Keratinocyte (primary cell): ENCODE data around the gene ZNF831. TPM values are rescaled to one million over a fixed set of nuclear protein-coding genes. Genes with fewer than 3 reads are reported as not detected.

Experiments
- DNase-seq: peaks from one replicate; pipeline ENCODE4 v3.0.0-alpha.2; 2011; ENCODE audit warnings: low read depth, missing footprints, low spot score
- FAIRE-seq: peaks from 2 replicates; lab custom pipeline; 2011; peaks lifted over from hg19 to GRCh38; lab: Jason Lieb, UNC
- H2AFZ ChIP-seq: 2 replicates; pipeline ENCODE4 v1.6.0; 2012; ENCODE audit warnings: low read length, control low read depth, inconsistent platforms; ENCODE audit not compliant: control insufficient read depth
- H3K27ac ChIP-seq: 2 replicates; pipeline ENCODE4 v1.5.1; 2011; ENCODE audit warnings: low read length; ENCODE audit not compliant: control insufficient read depth, insufficient read depth
- H3K27me3 ChIP-seq: 3 replicates; pipeline ENCODE4 v1.6.0; 2011; ENCODE audit warnings: low read length; ENCODE audit not compliant: control insufficient read depth, insufficient read depth; ENCODE audit errors: extremely low read depth
- H3K36me3 ChIP-seq, 2 experiments: 2 replicates in 1 of 2; 3 replicates in 1 of 2; pipeline ENCODE4 v1.5.1; 2011; ENCODE audit warnings: low read length in 2 of 2, mild to moderate bottlenecking in 1 of 2; ENCODE audit not compliant: control insufficient read depth in 2 of 2, insufficient read depth in 2 of 2; ENCODE audit errors: extremely low read depth in 1 of 2
- H3K4me1 ChIP-seq: 3 replicates; pipeline ENCODE4 v1.5.1; 2011; ENCODE audit warnings: low read length; ENCODE audit not compliant: control insufficient read depth, insufficient read depth; ENCODE audit errors: extremely low read depth
- H3K4me2 ChIP-seq: 3 replicates; pipeline ENCODE4 v1.6.0; 2011; ENCODE audit warnings: low read depth, low read length; ENCODE audit not compliant: control insufficient read depth, insufficient read depth; ENCODE audit errors: extremely low read depth
- H3K4me3 ChIP-seq, 3 experiments: fragments of 200-600 bp in 1 of 3; sonication (generic) in 1 of 3; 2 replicates in 2 of 3; 3 replicates in 1 of 3; pipeline ENCODE4 v1.5.1; 2011 to 2016; ENCODE audit warnings: low read length in 3 of 3, mild to moderate bottlenecking in 3 of 3, control low read depth in 2 of 3, inconsistent platforms in 1 of 3, low read depth in 1 of 3, mixed read lengths in 1 of 3, mixed run types in 1 of 3, moderate library complexity in 1 of 3; ENCODE audit not compliant: control insufficient read depth in 2 of 3, insufficient read depth in 2 of 3; ENCODE audit errors: extremely low read depth in 1 of 3
- H3K79me2 ChIP-seq: 2 replicates; pipeline ENCODE4 v1.6.0; 2012; ENCODE audit warnings: low read length; ENCODE audit not compliant: control insufficient read depth, insufficient read depth
- H3K9ac ChIP-seq: 3 replicates; pipeline ENCODE4 v1.6.0; 2011; ENCODE audit warnings: low read length; ENCODE audit not compliant: control insufficient read depth, insufficient read depth; ENCODE audit errors: extremely low read depth
- H3K9me1 ChIP-seq: 3 replicates; pipeline ENCODE4 v1.6.0; 2011; ENCODE audit warnings: low read length; ENCODE audit not compliant: control insufficient read depth, insufficient read depth; ENCODE audit errors: extremely low read depth
- H3K9me3 ChIP-seq: 2 replicates; pipeline ENCODE4 v1.5.1; 2012; ENCODE audit warnings: low read depth, low read length; ENCODE audit not compliant: control insufficient read depth
- H4K20me1 ChIP-seq: 3 replicates; pipeline ENCODE4 v1.6.0; 2011; ENCODE audit warnings: low read length; ENCODE audit not compliant: control insufficient read depth, insufficient read depth; ENCODE audit errors: extremely low read depth
- EZH2 ChIP-seq: IDR thresholded peaks from one replicate; pipeline ENCODE4 v1.6.1; 2012; ENCODE audit warnings: inconsistent platforms, mild to moderate bottlenecking, low read length, moderate library complexity
- dilution Hi-C: fragments of 300-500 bp; cut with MboI; formaldehyde crosslinking; loops from one replicate; pipeline ENCODE4 v1.7.0; 2020; ENCODE audit warnings: low sequenced_read_pairs; ENCODE audit not compliant: extremely low pct_ligation_motif_present
- polyA plus RNA-seq, 5 experiments: library from polyadenylated mRNA; depleted of rRNA in 3 of 5; stranded (reverse) in 3 of 5; stranded (forward) in 1 of 5; unstranded in 1 of 5; fragments of >200 nt; gene quantifications; 1 replicate in 1 of 5; 2 replicates in 3 of 5; 3 replicates in 1 of 5; pipeline versions ENCODE4 v1.2.1 to v1.2.3, GENCODE V29; 2011 to 2012; ENCODE audit warnings: missing spikeins in 2 of 5, low read depth in 1 of 5, low replicate concordance in 1 of 5
- TF ChIP-seq, protein P1 (sequence below), 3 experiments: IDR thresholded peaks in 1 of 3; conservative IDR thresholded peaks in 1 of 3; optimal IDR thresholded peaks in 1 of 3; 2 replicates in 2 of 3; 3 replicates in 1 of 3; pipeline versions ENCODE3 to v1.5.1; 2011; ENCODE audit warnings: low read length in 3 of 3, mild to moderate bottlenecking in 3 of 3, moderate library complexity in 2 of 3, control low read depth in 1 of 3, inconsistent platforms in 1 of 3; ENCODE audit not compliant: insufficient read depth in 2 of 3; ENCODE audit errors: extremely low read depth in 1 of 3

Gene ZNF831
- polyA plus RNA-seq, 1 donor (not counting 4 experiments of a cell fraction or from before 2014, with no cell fraction given) = not detected

DNA sequence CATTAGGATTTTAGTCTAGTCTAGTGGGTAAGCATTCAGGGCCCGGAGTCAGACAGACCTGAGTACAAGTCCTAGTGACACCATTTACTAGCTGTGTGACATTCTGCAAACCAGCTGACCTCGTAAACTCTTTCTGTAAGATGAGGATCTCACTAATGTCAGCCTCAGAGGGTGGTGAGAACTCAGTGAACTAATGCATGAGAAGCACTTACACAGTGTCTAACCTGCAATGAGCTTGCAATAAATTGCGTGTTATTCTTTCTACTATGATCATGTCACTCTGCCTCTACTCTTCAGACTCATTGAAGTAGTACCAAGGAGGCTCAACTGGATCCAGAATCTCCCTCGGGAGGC is 41.1 kb upstream of the ZNF831 start:
- Histone ChIP-seq H3K9me3 (no peaks in the 10 kb centered on the region), H3K9ac (no peak overlapping the region), H4K20me1 (no peaks in the 10 kb centered on the region), H3K9me1 (no peaks in the 10 kb centered on the region), H3K4me3 (no peak overlapping the region), H2AFZ (no peak overlapping the region), H3K27ac (no peak overlapping the region), H3K27me3 (no peaks in the 10 kb centered on the region), H3K4me2 (no peak overlapping the region), H3K4me1 (no peaks in the 10 kb centered on the region), H3K79me2 (no peaks in the 10 kb centered on the region), H3K36me3 (no peaks in the 10 kb centered on the region)
- DNase-seq (no peak), FAIRE-seq (no peak)
- TF ChIP-seq EZH2 = no peak
- TF ChIP-seq, protein P1, sequence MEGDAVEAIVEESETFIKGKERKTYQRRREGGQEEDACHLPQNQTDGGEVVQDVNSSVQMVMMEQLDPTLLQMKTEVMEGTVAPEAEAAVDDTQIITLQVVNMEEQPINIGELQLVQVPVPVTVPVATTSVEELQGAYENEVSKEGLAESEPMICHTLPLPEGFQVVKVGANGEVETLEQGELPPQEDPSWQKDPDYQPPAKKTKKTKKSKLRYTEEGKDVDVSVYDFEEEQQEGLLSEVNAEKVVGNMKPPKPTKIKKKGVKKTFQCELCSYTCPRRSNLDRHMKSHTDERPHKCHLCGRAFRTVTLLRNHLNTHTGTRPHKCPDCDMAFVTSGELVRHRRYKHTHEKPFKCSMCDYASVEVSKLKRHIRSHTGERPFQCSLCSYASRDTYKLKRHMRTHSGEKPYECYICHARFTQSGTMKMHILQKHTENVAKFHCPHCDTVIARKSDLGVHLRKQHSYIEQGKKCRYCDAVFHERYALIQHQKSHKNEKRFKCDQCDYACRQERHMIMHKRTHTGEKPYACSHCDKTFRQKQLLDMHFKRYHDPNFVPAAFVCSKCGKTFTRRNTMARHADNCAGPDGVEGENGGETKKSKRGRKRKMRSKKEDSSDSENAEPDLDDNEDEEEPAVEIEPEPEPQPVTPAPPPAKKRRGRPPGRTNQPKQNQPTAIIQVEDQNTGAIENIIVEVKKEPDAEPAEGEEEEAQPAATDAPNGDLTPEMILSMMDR (optimal IDR thresholded peaks at IDR 0.05 in 1 of 3, IDR thresholded peaks at IDR 0.05 in 1 of 3, conservative IDR thresholded peaks at IDR 0.05 in 1 of 3; ENCODE audit: extremely low read depth in 1 of 3, insufficient read depth in 2 of 3, low read length in 3 of 3) = no peak
- dilution Hi-C loops = no loop called here

DNA sequence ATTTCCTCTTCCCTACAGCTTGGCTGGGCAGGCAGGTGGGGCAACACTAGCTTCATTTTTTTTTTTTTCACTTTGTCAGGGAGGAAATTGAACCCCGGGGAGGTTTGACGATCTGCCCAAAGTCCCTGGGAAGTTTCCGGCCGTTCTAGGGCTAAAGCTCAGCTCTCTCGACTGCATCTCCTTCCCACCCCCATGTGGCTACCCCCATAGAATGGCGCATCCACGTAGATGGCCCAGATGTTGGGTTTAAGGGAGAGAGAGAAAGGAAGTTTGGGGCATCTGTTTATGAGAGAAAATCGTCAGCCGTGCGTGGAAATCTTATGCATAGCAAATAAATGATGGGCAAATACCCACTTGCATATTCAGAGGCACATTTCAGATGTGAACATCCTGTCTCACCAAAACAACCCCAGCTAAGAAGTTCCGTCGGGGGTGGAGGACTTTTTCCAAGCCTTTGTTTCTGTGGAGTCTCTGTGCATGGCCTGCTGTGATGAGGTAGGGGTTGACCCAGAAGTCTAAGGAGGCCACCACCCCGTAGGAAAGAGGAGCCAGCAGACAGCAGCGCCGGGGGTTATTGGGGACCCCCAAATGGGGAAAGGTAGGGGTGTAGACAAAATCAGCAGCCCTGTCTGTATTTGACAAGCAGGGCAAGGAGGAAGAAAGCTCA is 40.5 kb upstream of the ZNF831 start:
- no peak overlapping the region for H3K9ac ChIP-seq
- no peaks in the 10 kb centered on the region for H4K20me1 ChIP-seq
- H3K4me3 ChIP-seq = no peak overlapping the region
- H3K36me3 ChIP-seq = no peaks in the 10 kb centered on the region
- dilution Hi-C loops = no loop called here
- no peaks in the 10 kb centered on the region for H3K27me3 ChIP-seq
- DNase-seq = no peak
- H3K27ac ChIP-seq = no peak overlapping the region
- no peaks in the 10 kb centered on the region for H3K9me1 ChIP-seq
- no peaks in the 10 kb centered on the region for H3K4me1 ChIP-seq
- H3K4me2 ChIP-seq = no peak overlapping the region
- no peak overlapping the region for H2AFZ ChIP-seq
- H3K79me2 ChIP-seq = no peaks in the 10 kb centered on the region
- no peaks in the 10 kb centered on the region for H3K9me3 ChIP-seq
- no peak for FAIRE-seq
- no peak for TF ChIP-seq EZH2
- TF ChIP-seq, protein P1 (optimal IDR thresholded peaks at IDR 0.05 in 1 of 3, IDR thresholded peaks at IDR 0.05 in 1 of 3, conservative IDR thresholded peaks at IDR 0.05 in 1 of 3; ENCODE audit: extremely low read depth in 1 of 3, insufficient read depth in 2 of 3, low read length in 3 of 3) = no peak
